GM18511 (cell line): ENCODE results near the gene CCDC183.
"Not testable (repeated sequence)": the region's sequence is repeated elsewhere in the genome, so short reads cannot be mapped to it uniquely, and the experiment has no call there.

Experiments
- ATAC-seq: cut with Tn5 transposase; IDR thresholded peaks from one replicate; pipeline ENCODE4 v1.9.1; 2021; ENCODE audit warnings: mild to moderate bottlenecking, moderate library complexity; ENCODE audit not compliant: unreplicated experiment

CCDC183 gene

GRCh38 chr9:136823136-136824046, 27.3 kb downstream of the CCDC183 start:
- no peak for ATAC-seq

DNA sequence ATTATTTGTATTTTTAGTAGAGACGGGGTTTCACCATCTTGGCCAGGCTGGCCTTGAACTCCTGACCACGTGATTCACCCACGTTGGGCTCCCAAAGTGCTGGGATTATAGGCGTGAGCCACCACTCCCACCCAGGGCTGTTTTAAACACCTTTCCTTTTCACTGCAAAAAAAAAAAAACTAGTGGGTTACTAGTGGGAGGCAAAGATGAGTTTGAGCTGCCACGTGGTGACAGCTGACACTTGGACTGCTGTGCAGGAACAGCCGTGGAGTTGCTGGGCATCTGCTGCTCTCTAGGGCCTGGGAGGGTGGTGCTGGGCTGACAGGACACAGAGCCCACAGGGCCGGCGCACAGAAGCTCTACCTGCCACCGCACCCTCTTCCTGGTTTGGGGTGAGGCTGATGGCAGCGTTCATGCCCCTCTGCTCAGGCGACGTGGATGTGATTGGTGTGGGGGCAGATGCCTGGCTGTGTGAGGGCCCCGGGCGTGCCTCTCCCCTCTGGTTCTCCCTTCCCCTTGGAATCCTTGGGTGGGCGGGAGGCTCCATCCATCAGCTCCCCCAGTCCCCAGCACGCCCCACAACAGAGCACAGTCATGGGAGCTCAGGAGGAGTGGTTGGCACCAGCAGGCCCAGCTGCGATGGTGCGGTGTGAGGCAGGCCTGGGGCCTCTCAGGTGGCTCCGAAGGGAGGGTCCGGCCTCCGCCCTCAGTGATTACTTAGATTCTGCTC, 28.5 kb downstream of the CCDC183 start:
- ATAC-seq, result no peak

DNA sequence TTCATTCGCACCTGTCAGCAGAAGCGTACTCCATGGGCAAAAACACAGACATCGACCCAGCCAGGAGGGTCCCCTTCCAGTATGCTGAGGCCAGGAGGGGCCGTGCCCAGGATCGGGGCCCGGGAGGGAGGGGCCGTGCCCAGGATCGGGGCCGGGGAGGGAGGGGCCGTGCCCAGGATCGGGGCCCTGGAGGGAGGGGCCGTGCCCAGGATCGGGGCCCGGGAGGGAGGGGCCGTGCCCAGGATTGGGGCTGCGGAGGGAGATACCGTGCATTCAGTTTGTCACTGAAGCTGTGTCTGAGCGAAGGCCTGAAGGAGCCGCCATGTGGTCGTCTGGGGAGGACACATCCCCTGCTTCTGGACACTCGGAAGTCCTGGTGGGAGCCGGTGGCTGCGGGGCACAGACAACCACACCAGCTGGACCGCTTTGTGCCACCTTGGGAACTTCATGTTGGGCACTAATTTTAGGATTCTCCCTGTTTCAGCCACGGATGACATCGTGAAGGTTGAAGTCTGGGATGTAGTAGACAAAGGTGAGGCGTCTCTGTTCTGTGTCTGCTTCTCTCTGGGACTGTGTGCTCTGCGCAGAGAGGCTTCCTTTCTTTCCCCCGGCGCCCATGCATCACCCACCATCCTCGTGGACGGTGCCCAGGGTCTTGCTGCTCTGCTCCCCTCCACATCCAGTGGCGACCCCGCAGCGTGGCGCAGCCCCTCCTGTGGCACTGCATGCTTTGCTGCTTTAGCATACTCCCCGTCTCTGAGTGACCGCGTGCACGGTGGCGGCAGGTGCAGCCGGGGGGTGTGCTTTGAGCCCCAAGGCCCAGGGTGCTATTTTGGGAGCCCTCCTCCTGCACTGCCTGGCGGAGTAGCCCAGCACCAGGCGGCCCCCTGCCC, 29.4 kb downstream of the CCDC183 start:
- ATAC-seq, result no peak

GRCh38 chr9:136826188-136826541, 30.0 kb downstream of the CCDC183 start:
- no peak for ATAC-seq

GRCh38 chr9:136826703-136827582, 30.8 kb downstream of the CCDC183 start:
- no peak for ATAC-seq

DNA sequence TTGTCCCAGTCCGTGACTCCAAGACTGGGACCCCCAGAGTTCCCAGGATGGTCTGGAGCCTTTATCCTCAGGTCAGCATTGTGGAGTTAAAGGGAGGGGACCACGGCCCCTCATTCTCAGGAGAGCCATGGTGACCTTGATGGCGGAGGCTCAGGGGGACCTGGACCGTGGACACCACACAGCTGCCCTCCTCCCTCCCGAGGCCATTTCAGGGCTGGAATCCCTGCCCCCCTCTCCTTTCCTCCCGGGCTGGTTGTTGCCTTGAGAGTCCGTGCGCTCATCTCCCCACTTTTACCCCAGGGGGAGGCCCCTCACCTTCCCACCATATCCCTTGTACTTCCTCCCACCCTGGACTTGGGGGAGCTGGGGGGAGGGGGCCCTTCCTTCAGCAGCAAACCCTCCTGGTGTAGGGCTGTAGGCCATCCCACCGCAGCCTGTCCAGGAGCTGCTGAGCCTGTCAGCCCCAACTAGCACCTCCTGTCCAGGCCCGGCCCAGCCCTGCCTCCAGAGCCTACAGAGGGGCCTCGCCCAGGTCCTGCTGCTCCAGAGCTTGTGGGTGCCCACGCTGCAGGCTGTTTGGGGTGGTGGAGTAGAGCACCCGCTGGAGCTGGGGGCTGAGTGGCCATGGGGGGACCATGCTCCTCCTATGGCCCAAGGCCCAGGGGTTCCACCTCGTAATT, 31.8 kb downstream of the CCDC183 start:
- no peak for ATAC-seq

- no peak for ATAC-seq
Observed at GRCh38 chr9:136828474-136829140, 32.5 kb downstream of the CCDC183 start.

- ATAC-seq, result no peak
Observed at GRCh38 chr9:136829412-136829811, 33.3 kb downstream of the CCDC183 start.

DNA sequence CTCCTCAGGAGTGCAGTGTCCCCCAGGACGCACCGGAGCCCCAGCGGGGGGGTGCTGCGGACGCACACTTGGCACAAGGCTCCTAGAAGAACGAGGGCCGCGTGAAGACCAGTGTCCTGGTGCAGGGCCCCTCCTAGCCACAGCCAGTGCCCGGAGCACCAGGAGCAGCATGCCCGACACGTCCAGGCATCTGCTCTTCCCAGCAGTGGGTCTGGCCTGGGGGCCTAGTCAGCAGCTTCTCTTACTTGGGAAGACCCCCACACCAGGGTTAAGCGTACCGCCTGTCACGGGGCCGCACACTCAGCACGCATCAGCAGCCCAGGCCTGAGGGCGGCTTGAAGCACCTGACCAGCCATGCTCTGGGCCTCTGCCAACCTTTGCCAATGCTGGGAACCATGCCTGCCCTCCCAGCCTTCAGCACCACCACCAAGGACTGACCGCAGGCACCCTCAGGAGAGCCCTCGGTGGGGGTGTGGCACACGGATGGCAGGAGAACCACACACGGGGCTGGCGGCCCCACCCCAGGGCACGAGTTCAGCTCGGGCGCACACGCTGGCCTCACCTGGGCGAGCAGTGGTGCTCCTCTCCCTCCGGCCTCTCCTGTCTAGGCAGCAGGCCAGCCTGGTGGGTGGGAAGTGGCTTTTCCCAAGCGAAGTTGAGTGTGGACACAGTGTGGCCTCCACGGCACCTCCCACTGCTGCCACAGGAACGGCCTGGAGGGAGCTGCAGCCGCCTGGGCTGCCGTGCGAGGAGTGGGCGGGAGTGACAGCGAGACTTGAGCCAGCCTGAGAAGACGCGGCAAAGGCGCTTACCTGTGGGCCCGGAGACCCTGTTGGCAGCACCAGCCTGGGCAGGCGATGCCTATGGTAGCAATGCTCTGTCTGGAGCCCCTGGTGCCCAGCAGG, 34.1 kb downstream of the CCDC183 start:
- ATAC-seq, result no peak

DNA sequence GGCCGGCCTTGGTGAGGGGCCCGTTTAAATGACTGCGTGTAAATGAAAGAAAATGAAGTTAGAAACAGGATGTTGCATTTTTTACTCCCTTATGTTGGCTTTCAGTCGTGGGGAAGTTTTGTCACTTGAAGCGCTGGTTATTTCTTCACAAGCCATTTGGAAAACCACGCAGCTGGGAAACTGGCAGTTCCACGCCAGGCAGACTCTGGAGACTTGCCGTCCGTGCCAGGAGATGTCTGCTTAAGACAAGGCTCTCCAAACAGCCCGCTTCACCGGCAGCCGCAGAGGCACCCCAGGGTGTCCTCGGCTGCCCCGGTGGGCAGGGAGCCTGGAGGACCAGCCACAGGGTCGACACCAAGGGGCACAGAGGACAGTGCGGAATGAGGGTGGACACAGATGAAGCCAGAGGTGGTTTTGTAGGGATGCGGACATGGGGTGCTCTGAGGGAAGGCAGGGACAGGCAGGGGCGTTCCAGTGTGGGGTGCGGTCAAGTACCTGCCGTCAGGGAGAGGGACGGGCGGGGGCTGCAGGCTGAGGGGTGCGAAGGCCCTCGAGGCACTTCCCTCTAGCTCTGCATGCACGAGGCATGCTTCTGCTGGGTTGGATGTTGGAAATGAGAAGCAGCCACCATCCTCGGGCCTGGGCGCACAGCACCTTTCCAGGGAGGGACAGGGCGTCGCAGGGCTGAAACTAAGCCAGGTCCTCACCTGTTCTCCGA, 35.0 kb downstream of the CCDC183 start:
- no peak for ATAC-seq

- ATAC-seq, result no peak
Observed at GRCh38 chr9:136831720-136832104, 35.6 kb downstream of the CCDC183 start.

DNA sequence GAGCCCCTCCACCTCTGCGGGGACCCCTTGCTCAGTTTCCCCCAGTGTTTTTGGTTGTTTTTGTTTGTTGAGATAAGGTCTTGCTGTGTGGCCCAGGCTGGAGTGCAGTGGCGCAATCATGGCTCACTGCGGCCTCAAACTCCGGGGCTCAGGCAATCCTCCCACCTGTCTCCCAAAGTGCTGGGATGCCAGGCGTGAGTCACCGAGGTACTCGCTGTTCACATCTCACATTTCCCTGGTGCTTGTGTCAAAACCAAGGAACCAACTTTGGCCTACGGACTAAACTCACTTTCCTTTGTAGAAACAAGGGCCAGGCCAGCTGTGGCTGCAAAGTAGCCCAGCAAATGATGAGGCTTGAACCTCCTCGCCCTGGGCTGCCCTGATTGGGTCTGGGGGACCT, 36.4 kb downstream of the CCDC183 start:
- no peak for ATAC-seq

GRCh38 chr9:136833381-136834048, 37.4 kb downstream of the CCDC183 start:
- ATAC-seq, result not testable (repeated sequence)

DNA sequence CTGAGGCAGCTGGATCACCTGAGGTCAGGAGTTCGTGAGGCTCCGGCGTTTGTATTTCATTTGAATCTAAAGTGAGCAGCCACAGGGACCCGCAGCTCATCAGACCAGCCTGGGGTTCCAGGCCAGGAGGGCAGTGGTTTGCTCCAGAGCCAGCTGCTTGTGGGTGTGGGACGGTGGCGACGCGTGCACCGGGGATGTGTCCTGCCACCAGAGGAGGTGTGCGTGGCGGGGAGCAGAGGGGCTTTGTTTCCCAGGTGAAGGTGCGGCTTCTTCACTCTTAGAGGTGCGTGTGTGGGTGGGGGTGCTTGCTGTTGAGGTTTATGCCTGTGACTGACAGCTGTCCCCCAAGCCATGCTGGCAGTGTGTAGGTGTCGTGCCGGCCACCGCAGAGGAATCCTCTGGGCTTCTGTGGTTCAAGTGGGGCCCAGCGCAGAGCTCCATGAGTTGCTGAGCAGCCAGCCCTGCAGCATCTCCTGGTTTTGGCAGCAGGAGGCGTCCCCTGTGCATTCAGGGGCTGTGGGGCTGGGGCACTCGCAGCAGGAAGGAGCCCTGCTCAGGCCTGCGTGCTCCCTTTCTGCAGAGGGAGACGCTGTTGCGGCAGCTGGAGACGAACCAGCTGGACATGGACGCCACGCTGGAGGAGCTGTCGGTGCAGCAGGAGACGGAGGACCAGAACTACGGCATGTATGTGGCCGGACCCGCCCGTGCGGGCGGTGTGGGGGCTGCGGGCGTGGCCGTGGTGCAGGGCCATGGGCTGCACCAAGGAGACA, 39.2 kb downstream of the CCDC183 start:
- ATAC-seq, result no peak

- ATAC-seq, result no peak
Observed at GRCh38 chr9:136835932-136836904, 40.1 kb downstream of the CCDC183 start.
